ENCODE measurements around the gene FAM185A.
"Not testable (repeated sequence)": the region's sequence is repeated elsewhere in the genome, so short reads cannot be mapped to it uniquely, and the experiment has no call there.

- TF ChIP-seq CTCF, POLR2AphosphoS5, POLR2A (IDR thresholded peaks at IDR 0.05): not testable (repeated sequence)
Measured at GRCh38 chr7:102788770-102789169, 40.0 kb downstream of the FAM185A start.
